Measurements from ENCODE around the gene KRT15. TPM values are rescaled to one million over a fixed set of nuclear protein-coding genes. Genes with fewer than 3 reads are reported as not detected.

Gene KRT15
- total and polyA plus RNA-seq, 10 of the 15 experiments (the other 5 are each of a cell fraction or from before 2014, with no cell fraction given): 0.06 to 0.17 TPM; not detected in 8

DNA sequence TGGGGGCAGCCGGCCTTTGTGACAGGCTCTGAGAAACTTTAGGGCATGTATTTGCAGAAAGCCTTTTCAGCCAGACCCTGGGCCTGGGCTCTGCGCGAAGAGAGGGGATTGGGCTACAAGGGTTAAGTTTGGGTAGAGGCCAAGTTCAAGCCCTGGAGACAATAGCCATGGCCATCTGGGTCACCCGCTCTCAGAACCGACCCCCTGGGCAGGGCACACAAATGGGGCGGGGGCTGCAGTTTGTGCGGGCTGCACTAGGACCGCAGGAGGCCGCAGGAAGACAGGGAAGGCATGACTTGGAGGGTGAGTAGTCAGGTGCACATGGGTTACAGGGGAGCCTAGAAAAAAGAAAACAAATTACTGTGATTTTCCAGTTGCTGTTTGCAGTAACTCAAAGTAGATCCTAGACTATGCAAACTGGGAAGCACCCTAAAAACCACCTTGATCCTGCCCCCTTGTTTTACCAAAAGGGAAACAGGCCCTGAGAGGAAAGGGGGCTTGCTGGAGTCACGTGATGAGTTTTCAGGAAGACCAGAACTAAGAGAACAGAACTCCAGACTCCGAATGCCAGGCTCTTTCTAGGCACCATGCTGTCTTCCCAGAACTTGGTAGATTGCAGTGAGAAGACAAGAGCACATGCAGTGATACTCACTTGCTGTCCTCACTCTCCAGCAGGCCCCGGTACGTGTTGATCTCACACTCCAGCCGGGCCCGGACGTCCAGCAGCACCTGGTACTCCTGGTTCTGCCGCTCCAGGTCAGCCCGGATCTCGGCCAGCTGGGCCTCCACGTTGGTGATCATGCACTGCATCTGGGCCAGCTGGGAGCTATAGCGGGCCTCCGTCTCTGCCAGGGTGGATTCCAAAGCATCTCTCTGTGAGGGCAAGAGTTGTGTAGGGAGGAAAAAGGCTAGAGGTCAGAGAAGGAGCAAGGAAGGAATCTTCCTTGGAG is 41.5 kb downstream of the KRT15 start:
- SMC1A ChIA-PET (ENCODE audit: uncharacterized antibody, unreplicated experiment): no interaction called here
- intact Hi-C loops (cut with micrococcal nuclease; ENCODE audit: unreplicated experiment): no loop called here
- no peak overlapping the region for H2AFZ ChIP-seq (ENCODE audit: control insufficient read depth, low read depth, low read length)

DNA sequence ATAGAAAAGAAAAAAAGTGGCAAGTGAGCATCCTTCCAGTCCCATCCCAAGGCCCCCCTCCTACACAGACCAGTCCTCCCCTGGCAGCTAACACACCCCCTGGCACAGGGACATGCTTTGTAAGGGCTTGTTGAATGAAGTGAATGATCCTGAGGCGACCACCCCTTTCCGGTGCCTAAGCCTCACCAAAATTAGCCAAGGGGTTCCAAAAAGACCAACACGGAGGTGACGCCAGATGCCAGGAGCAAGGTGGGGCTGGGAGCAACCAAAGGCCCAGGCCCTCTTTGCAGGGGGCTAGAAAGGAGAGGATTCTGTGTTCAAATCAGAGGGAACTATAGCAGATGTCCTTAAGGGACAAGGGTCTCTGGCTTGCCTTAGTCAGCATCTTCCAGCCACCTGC is 43.3 kb downstream of the KRT15 start:
- Histone ChIP-seq H3K4me2 (ENCODE audit: control insufficient read depth, insufficient read depth) (no peak overlapping the region), H2AFZ (ENCODE audit: control insufficient read depth, low read depth, low read length) (no peak overlapping the region), H3K4me1 (ENCODE audit: control insufficient read depth, insufficient read depth, low read length) (no peaks in the 10 kb centered on the region; the same call in 1 of the 2 replicates), H3K9me3 (replicated peaks; ENCODE audit: control insufficient read depth, insufficient read depth, low read length) (no peaks in the 10 kb centered on the region), H3K27me3 (replicated peaks in 1 of 2; ENCODE audit: control insufficient read depth in 2 of 2, insufficient read depth in 2 of 2, low read length in 1 of 2) (0 out of 4 replicates have a peak, but pooled peaks cover 1 to 3% of the 10 kb centered on the region in 2 experiments), H3K79me2 (ENCODE audit: control insufficient read depth, insufficient read depth, low read length) (no peaks in the 10 kb centered on the region), H3K27ac (ENCODE audit: control insufficient read depth, insufficient read depth) (no peak overlapping the region), H4K20me1 (ENCODE audit: control insufficient read depth, insufficient read depth) (no peaks in the 10 kb centered on the region), H3K4me3 (no peak overlapping the region), H3K36me3 (ENCODE audit: control insufficient read depth in 2 of 2, insufficient read depth in 2 of 2, low read length in 1 of 2) (no peaks in the 10 kb centered on the region), H3K9ac (ENCODE audit: control insufficient read depth, insufficient read depth, low read length) (no peak overlapping the region)
- RAD21 ChIA-PET (ENCODE audit: unreplicated experiment): no interaction called here
- no peak for DNase-seq (ENCODE audit: low read depth, low spot score)
- CTCF ChIA-PET: no interaction called here
- POLR2A ChIA-PET: no interaction called here
- SMC1A ChIA-PET (ENCODE audit: uncharacterized antibody, unreplicated experiment): interaction anchor here (0.9 kb wide), 1 partner anchor 17 kb away, joined by 4 read pairs; no protein-coding TSS in a partner anchor
- intact Hi-C loops (cut with micrococcal nuclease; ENCODE audit: unreplicated experiment): no loop called here
- no TSS peak for BruUV-seq (replicated peaks)
- WGBS (ENCODE audit: insufficient coverage, insufficient replicate concordance, low lambda C conversion rate, missing lambda C conversion rate): 49% methylated on average over 4 of the region's 4 CpGs
- ATAC-seq: no peak
- FAIRE-seq: no peak
- in situ Hi-C loops (cut with MboI): no loop called here
- TF ChIP-seq, protein P1, sequence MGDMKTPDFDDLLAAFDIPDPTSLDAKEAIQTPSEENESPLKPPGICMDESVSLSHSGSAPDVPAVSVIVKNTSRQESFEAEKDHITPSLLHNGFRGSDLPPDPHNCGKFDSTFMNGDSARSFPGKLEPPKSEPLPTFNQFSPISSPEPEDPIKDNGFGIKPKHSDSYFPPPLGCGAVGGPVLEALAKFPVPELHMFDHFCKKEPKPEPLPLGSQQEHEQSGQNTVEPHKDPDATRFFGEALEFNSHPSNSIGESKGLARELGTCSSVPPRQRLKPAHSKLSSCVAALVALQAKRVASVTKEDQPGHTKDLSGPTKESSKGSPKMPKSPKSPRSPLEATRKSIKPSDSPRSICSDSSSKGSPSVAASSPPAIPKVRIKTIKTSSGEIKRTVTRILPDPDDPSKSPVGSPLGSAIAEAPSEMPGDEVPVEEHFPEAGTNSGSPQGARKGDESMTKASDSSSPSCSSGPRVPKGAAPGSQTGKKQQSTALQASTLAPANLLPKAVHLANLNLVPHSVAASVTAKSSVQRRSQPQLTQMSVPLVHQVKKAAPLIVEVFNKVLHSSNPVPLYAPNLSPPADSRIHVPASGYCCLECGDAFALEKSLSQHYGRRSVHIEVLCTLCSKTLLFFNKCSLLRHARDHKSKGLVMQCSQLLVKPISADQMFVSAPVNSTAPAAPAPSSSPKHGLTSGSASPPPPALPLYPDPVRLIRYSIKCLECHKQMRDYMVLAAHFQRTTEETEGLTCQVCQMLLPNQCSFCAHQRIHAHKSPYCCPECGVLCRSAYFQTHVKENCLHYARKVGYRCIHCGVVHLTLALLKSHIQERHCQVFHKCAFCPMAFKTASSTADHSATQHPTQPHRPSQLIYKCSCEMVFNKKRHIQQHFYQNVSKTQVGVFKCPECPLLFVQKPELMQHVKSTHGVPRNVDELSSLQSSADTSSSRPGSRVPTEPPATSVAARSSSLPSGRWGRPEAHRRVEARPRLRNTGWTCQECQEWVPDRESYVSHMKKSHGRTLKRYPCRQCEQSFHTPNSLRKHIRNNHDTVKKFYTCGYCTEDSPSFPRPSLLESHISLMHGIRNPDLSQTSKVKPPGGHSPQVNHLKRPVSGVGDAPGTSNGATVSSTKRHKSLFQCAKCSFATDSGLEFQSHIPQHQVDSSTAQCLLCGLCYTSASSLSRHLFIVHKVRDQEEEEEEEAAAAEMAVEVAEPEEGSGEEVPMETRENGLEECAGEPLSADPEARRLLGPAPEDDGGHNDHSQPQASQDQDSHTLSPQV (IDR thresholded peaks at IDR 0.05): no peak
- no peak for TF ChIP-seq IRF4 (IDR thresholded peaks at IDR 0.05; ENCODE audit: low read depth, low read length)
- no peak for TF ChIP-seq TAF1 (IDR thresholded peaks at IDR 0.05; ENCODE audit: borderline replicate concordance, low read depth, low read length)
- TF ChIP-seq SREBF1 (IDR thresholded peaks at IDR 0.05; ENCODE audit: low read length): no peak
- no peak for TF ChIP-seq CHD4 (IDR thresholded peaks at IDR 0.05)
- no peak for TF ChIP-seq ZNF24 (IDR thresholded peaks at IDR 0.05)
- TF ChIP-seq, protein P2, sequence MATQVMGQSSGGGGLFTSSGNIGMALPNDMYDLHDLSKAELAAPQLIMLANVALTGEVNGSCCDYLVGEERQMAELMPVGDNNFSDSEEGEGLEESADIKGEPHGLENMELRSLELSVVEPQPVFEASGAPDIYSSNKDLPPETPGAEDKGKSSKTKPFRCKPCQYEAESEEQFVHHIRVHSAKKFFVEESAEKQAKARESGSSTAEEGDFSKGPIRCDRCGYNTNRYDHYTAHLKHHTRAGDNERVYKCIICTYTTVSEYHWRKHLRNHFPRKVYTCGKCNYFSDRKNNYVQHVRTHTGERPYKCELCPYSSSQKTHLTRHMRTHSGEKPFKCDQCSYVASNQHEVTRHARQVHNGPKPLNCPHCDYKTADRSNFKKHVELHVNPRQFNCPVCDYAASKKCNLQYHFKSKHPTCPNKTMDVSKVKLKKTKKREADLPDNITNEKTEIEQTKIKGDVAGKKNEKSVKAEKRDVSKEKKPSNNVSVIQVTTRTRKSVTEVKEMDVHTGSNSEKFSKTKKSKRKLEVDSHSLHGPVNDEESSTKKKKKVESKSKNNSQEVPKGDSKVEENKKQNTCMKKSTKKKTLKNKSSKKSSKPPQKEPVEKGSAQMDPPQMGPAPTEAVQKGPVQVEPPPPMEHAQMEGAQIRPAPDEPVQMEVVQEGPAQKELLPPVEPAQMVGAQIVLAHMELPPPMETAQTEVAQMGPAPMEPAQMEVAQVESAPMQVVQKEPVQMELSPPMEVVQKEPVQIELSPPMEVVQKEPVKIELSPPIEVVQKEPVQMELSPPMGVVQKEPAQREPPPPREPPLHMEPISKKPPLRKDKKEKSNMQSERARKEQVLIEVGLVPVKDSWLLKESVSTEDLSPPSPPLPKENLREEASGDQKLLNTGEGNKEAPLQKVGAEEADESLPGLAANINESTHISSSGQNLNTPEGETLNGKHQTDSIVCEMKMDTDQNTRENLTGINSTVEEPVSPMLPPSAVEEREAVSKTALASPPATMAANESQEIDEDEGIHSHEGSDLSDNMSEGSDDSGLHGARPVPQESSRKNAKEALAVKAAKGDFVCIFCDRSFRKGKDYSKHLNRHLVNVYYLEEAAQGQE (IDR thresholded peaks at IDR 0.05; ENCODE audit: low read depth, low read length): no peak

More for the DNA sequence above, 41.5 kb downstream of the KRT15 start:
- WGBS (ENCODE audit: insufficient coverage, insufficient replicate concordance, low lambda C conversion rate, missing lambda C conversion rate): 29% methylated on average over 22 of the region's 22 CpGs
- DNase-seq (ENCODE audit: low read depth, low spot score): no peak
- BruUV-seq (replicated peaks): no TSS peak
- in situ Hi-C loops (cut with MboI): no loop called here
- no peaks in the 10 kb centered on the region; the same call in 1 of the 2 replicates for H3K4me1 ChIP-seq (ENCODE audit: control insufficient read depth, insufficient read depth, low read length)
- no peak for FAIRE-seq
- H3K27me3 ChIP-seq (replicated peaks in 1 of 2; ENCODE audit: control insufficient read depth in 2 of 2, insufficient read depth in 2 of 2, low read length in 1 of 2): 0 out of 4 replicates have a peak, but pooled peaks cover 1 to 3% of the 10 kb centered on the region in 2 experiments
- no peak for ATAC-seq
- POLR2A ChIA-PET: no interaction called here
- no peaks in the 10 kb centered on the region for H3K36me3 ChIP-seq (ENCODE audit: control insufficient read depth in 2 of 2, insufficient read depth in 2 of 2, low read length in 1 of 2)
- H4K20me1 ChIP-seq (ENCODE audit: control insufficient read depth, insufficient read depth): no peaks in the 10 kb centered on the region
- no peaks in the 10 kb centered on the region for H3K79me2 ChIP-seq (ENCODE audit: control insufficient read depth, insufficient read depth, low read length)
- no peaks in the 10 kb centered on the region for H3K9me3 ChIP-seq (replicated peaks; ENCODE audit: control insufficient read depth, insufficient read depth, low read length)
- no peak overlapping the region for H3K9ac ChIP-seq (ENCODE audit: control insufficient read depth, insufficient read depth, low read length)
- H3K27ac ChIP-seq (ENCODE audit: control insufficient read depth, insufficient read depth): no peak overlapping the region
- RAD21 ChIA-PET (ENCODE audit: unreplicated experiment): no interaction called here
- no peak overlapping the region for H3K4me3 ChIP-seq
- no peak for TF ChIP-seq RBBP5 (conservative IDR thresholded peaks at IDR 0.05)
- CTCF ChIA-PET: no interaction called here
- no peak overlapping the region for H3K4me2 ChIP-seq (ENCODE audit: control insufficient read depth, insufficient read depth)

Measured in GM12878 (cell line).